ENCODE measurements around the gene EML5.
"Not testable (repeated sequence)": the region's sequence is repeated elsewhere in the genome, so short reads cannot be mapped to it uniquely, and the experiment has no call there.

The EML5 gene

DNA sequence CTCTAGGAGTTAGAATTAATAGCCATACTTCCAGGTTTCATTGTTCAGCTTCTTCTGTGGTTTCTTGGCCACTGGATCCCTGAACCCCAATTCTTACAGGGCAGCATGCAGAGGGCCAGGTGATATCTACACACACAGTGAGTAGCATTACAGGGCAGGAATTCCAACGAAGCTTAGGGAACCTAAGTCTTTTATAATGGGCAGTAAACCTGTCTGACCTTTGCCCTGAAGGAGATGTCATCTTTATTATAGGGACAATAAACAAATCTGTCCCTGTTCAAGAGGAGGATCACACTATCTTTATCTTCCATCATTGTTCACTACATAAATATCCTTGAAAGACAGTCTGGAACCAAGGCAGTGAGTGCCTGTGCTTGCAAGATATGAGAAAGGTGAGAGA is 11.7 kb upstream of the EML5 start:
- no peak for FAIRE-seq
- no peak for DNase-seq (ENCODE audit: extremely low spot score, insufficient read length, low read depth)

- FAIRE-seq: no peak
- no peak for DNase-seq (ENCODE audit: extremely low spot score, insufficient read length, low read depth)
Observed at GRCh38 chr14:88804035-88804434, 11.3 kb upstream of the EML5 start.

DNA sequence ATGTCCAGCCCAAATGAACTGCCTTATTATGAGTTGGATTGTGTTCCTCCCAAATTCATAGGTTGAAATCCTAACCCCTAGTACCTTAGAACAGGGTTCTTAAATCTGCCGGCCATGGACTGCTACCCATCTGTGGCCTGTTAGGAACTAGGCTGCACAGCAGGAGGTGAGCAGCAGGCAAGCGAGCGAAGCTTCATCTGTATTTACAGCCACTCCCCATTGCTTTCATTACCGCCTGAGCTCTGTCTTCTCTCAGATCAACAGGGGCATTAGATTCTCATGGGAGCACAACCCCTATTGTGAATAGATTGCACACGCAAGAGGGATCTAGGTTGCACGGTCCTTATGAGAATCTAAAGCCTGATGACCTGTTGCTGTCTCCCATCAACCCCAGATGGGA is 9.8 kb upstream of the EML5 start:
- FAIRE-seq (no peak), DNase-seq (ENCODE audit: extremely low spot score, insufficient read length, low read depth) (no peak)

DNA sequence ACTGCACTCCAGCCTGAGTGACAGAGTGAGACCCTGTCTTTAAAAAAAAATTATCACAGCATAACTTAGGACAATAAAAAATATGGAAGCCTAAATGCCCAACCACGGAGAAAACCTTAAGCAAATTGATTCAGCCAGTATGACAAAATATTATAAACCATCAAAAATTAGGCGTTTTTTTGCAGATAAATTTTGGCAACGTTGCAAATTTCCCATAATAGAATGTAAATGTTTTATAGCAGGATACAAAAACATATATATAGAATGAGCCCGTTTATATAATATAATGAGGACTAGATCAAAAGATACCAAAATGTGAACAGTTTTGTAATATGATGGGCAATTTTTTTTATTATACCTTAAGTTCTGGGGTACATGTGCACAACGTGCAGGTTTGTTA is 6.8 kb upstream of the EML5 start:
- DNase-seq (ENCODE audit: extremely low spot score, insufficient read length, low read depth): no peak
- no peak for FAIRE-seq

GRCh38 chr14:88798156-88798555 is 5.4 kb upstream of the EML5 start:
- DNase-seq (ENCODE audit: extremely low spot score, insufficient read length, low read depth) (no peak), FAIRE-seq (no peak)

- FAIRE-seq: no peak
- no peak for DNase-seq (ENCODE audit: extremely low spot score, insufficient read length, low read depth)
Observed at GRCh38 chr14:88793259-88793625, 489 bp upstream of the EML5 start.

GRCh38 chr14:88791629-88792472 is 902 bp downstream of the EML5 start:
- DNase-seq (ENCODE audit: extremely low spot score, insufficient read length, low read depth): no peak
- FAIRE-seq: no peak

GRCh38 chr14:88791252-88791621 is 1.5 kb downstream of the EML5 start:
- FAIRE-seq: no peak
- DNase-seq (ENCODE audit: extremely low spot score, insufficient read length, low read depth): no peak

- no peak for FAIRE-seq
- no peak for DNase-seq (ENCODE audit: extremely low spot score, insufficient read length, low read depth)
Observed at GRCh38 chr14:88790501-88791251, 2.1 kb downstream of the EML5 start.

GRCh38 chr14:88789573-88789972 is 3.2 kb downstream of the EML5 start:
- not testable (repeated sequence) for FAIRE-seq

DNA sequence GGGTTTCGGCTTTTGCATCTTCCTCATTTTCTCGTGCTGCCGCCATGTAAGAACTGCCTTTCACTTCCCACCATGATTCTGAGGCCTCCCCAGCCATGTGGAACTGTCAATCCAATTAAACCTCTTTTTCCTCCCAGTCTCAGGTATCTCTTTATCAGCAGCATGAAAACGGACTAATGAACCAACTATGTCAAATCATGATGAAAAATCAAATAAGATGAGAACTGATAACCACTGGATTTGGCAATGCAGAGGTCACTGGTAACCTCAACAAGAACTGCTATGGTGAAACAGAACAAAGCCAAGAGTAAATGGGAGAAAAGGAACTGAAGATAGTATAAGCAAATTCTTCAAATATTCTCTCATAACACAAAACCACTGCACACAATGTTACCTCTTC is 6.0 kb downstream of the EML5 start:
- no peak for DNase-seq (ENCODE audit: extremely low spot score, insufficient read length, low read depth)
- no peak for FAIRE-seq

More at GRCh38 chr14:88789573-88789972, 3.2 kb downstream of the EML5 start:
- not testable (repeated sequence) for DNase-seq (ENCODE audit: extremely low spot score, insufficient read length, low read depth)

GRCh38 chr14:88785911-88786310 is 6.8 kb downstream of the EML5 start:
- FAIRE-seq: no peak
- no peak for DNase-seq (ENCODE audit: extremely low spot score, insufficient read length, low read depth)

DNA sequence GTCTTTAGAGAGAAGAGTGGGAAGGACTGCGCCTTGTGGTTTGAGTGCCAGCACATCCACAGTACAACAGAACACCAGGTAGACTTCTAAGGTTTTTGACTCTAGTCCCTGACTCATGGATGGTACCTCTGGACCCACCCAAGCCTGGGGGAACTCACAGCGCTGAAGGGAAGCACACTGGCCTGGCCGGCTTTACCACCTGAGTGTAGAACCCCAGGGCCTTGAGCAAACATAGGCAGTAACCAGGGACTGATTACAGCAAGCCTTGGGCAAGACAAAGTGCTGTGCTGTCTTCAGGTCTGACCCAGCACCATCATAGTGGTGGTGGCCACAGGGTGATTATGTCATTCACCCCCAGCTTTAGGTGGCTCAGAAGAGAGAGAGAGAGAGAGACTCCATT is 17.2 kb downstream of the EML5 start:
- no peak for DNase-seq (ENCODE audit: extremely low spot score, insufficient read length, low read depth)

GRCh38 chr14:88770736-88771135 is 22.0 kb downstream of the EML5 start:
- DNase-seq (ENCODE audit: extremely low spot score, insufficient read length, low read depth): no peak
- FAIRE-seq: no peak

More for the DNA sequence above, 17.2 kb downstream of the EML5 start:
- no peak for FAIRE-seq

DNA sequence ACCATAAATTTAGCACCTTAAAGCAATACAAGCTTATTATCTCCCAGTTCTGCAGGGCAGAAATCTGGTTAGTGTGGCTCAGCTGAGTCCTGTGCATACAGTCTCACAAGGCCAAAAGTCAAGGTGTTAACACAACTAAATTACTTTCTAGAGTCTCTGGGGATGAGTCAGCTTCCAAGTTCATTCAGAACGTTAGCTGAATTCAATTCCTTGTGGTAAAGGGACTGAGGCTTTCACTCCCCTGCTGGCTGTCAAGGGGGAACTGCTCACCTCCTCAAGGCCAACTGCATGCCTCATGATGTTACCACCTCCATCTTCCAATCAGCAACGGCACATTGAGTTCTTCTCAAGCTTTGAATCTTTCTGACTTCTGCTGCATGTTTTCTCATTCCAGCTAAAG is 27.6 kb downstream of the EML5 start:
- DNase-seq (ENCODE audit: extremely low spot score, insufficient read length, low read depth) (no peak), FAIRE-seq (no peak)

- FAIRE-seq (no peak), DNase-seq (ENCODE audit: extremely low spot score, insufficient read length, low read depth) (no peak)
Observed at GRCh38 chr14:88753873-88754272, 38.9 kb downstream of the EML5 start.

- no peak for FAIRE-seq
- no peak for DNase-seq (ENCODE audit: extremely low spot score, insufficient read length, low read depth)
Observed at GRCh38 chr14:88750945-88751344, 41.8 kb downstream of the EML5 start.

GRCh38 chr14:88750413-88750812 is 42.3 kb downstream of the EML5 start:
- no peak for FAIRE-seq

GRCh38 chr14:88749139-88749538 is 43.6 kb downstream of the EML5 start:
- no peak for FAIRE-seq
- no peak for DNase-seq (ENCODE audit: extremely low spot score, insufficient read length, low read depth)

More at GRCh38 chr14:88750413-88750812, 42.3 kb downstream of the EML5 start:
- DNase-seq (ENCODE audit: extremely low spot score, insufficient read length, low read depth): no peak

GRCh38 chr14:88748288-88748687 is 44.5 kb downstream of the EML5 start:
- no peak for DNase-seq (ENCODE audit: extremely low spot score, insufficient read length, low read depth)
- FAIRE-seq: no peak

DNA sequence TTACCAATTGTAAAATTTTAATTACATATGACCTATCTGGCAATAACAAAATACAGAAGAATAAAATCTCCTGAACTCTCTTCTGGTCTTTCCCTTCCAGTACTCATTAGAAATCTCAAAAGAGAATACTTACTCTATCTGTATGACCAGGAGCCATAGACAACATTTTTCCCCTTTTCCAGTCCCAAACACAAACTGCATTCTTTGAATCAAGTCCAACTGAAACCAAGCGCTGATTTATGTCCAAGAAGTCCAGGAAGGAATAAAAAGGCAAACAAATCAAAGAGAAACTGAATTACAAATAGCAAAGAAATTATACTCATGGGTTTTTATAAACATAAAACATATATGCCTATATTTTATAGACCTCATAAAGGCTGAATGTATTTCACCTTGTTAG is 46.7 kb downstream of the EML5 start:
- DNase-seq (ENCODE audit: extremely low spot score, insufficient read length, low read depth): no peak
- FAIRE-seq: no peak

All from GM18507 (cell line).